ENCODE measurements around the gene ZNF296. TPM values are rescaled to one million over a fixed set of nuclear protein-coding genes. Genes with fewer than 3 reads are reported as not detected.

Gene ZNF296
- total RNA-seq = 1 to 10 TPM in 1 of 9 donors, under 1 TPM in 6, not detected in 2; 0.16 to 1.2 (median 0.36) TPM
- under 1 TPM; 0.19 to 0.46 TPM for polyA plus RNA-seq
- long read RNA-seq, donor 1 = 0 reads
- long read RNA-seq, donor 2 = 0 reads
- long read RNA-seq, donor 3 = 0 reads

- DNase-seq = peak; percentile 59 to 88 (median 74)
- H3K36me3 ChIP-seq = peaks cover 0 to 17% (median 3%) of the 10 kb centered on the region in 9 donors
- peaks cover 6 to 47% (median 28%) of the 10 kb centered on the region in 12 donors for H3K4me1 ChIP-seq
- 2 to 8% (median 3%) methylated on average over 18 to 81 of the region's 81 CpGs for WGBS, 4 donors
- no peaks in the 10 kb centered on the region for H3K27me3 ChIP-seq
- peak within 1 kb of the TSS in 9 of 12 donors; percentile 5 to 86 (median 38) for H3K27ac ChIP-seq
- H3K9me3 ChIP-seq = no peaks in the 10 kb centered on the region
- peak; percentile 42 to 73 (median 72) for ATAC-seq
- TF ChIP-seq POLR2A (IDR thresholded peaks at IDR 0.05) (peak in 1 of 2 donors; percentile 46), CTCF (IDR thresholded peaks at IDR 0.05) (no peak)
- intact Hi-C loops (cut with DNase I) = loop anchor here in 1 of 10 donors (5.0 kb wide), 2 partner anchors 39 to 101 kb away; partner anchors contain the start of genes BLOC1S3, CLASRP and TRAPPC6A
- peak within 1 kb of the TSS; percentile 16 to 75 (median 48) for H3K4me3 ChIP-seq
These were observed at the start of gene ZNF296 for GRCh38 chr19:45076029-45076850. ZNF296 (minus strand) TSS chr19:45076478; CDS start chr19:45076373, 105 bp downstream.

GRCh38 chr19:45125360-45125759 is 49.1 kb upstream of the ZNF296 start:
- intact Hi-C loops (cut with DNase I) = loop anchor here in 2 of 10 donors (5.0 kb wide), 2 partner anchors 52 to 108 kb away; partner anchors contain the start of genes BLOC1S3 (in 1 of the 2) and TRAPPC6A (in 1 of the 2)
- H3K9me3 ChIP-seq = no peaks in the 10 kb centered on the region
- H3K36me3 ChIP-seq = no peaks in the 10 kb centered on the region
- WGBS, 4 donors = 88 to 96% (median 93%) methylated on average over 9 of the region's 9 CpGs
- DNase-seq = no peak
- H3K4me1 ChIP-seq = peaks cover 0 to 7% (median 0%) of the 10 kb centered on the region in 12 donors
- no peaks in the 10 kb centered on the region for H3K27me3 ChIP-seq
- no peak for TF ChIP-seq POLR2A (IDR thresholded peaks at IDR 0.05)
- TF ChIP-seq CTCF (IDR thresholded peaks at IDR 0.05) = no peak
- no peak overlapping the region for H3K4me3 ChIP-seq
- no peak overlapping the region for H3K27ac ChIP-seq
- ATAC-seq = no peak

GRCh38 chr19:45124021-45124420 is 47.7 kb upstream of the ZNF296 start:
- 86 to 96% (median 91%) methylated on average over 6 of the region's 6 CpGs for WGBS, 4 donors

More at GRCh38 chr19:45124021-45124420, 47.7 kb upstream of the ZNF296 start:
- TF ChIP-seq CTCF (IDR thresholded peaks at IDR 0.05) = no peak
- no peak for TF ChIP-seq POLR2A (IDR thresholded peaks at IDR 0.05)
- no peak for ATAC-seq
- intact Hi-C loops (cut with DNase I) = no loop called here
- Histone ChIP-seq H3K27ac (no peak overlapping the region), H3K36me3 (no peaks in the 10 kb centered on the region), H3K4me1 (peaks cover 0 to 7% (median 0%) of the 10 kb centered on the region in 12 donors), H3K9me3 (no peaks in the 10 kb centered on the region), H3K4me3 (no peak overlapping the region), H3K27me3 (no peaks in the 10 kb centered on the region)
- DNase-seq = no peak
